Breast epithelium (tissue), 4 donors: ENCODE results near the gene RBM38. TPM values are rescaled to one million over a fixed set of nuclear protein-coding genes. Genes with fewer than 3 reads are reported as not detected.

Experiments
- DNase-seq, 2 donors: peaks; one replicate each; pipeline ENCODE4 v3.0.0-alpha.2; 2019; ENCODE audit warnings: low spot score in 2 of 2
- H3K27ac ChIP-seq, 2 donors: fragments of 200-600 bp; sonication (generic) in 1 of 2; one replicate each; pipeline ENCODE4 v1.5.1; 2016 to 2019; ENCODE audit warnings: mild to moderate bottlenecking in 1 of 2
- H3K27me3 ChIP-seq, 2 donors: fragments of 200-600 bp; sonication (generic) in 1 of 2; one replicate each; pipeline versions ENCODE4 v1.5.1 to v1.6.0; 2017 to 2019; ENCODE audit warnings: control low read depth in 1 of 2, mild to moderate bottlenecking in 1 of 2
- H3K36me3 ChIP-seq: fragments of 200-600 bp; one replicate; pipeline ENCODE4 v1.5.1; 2019
- H3K4me1 ChIP-seq, 2 donors: fragments of 200-600 bp; sonication (generic); one replicate each; pipeline ENCODE4 v1.5.1; 2016 to 2019; ENCODE audit warnings: control low read depth in 1 of 2
- H3K4me3 ChIP-seq, 3 donors: fragments of 200-600 bp; sonication (generic); 1 replicate in 2 of 3; 2 replicates in 1 of 3; pipeline ENCODE4 v1.5.1; 2016 to 2019; ENCODE audit warnings: mild to moderate bottlenecking in 3 of 3, moderate library complexity in 2 of 3
- H3K9me3 ChIP-seq, 2 donors: fragments of 200-600 bp; sonication (generic) in 1 of 2; one replicate each; pipeline ENCODE4 v1.5.1; 2016 to 2019; ENCODE audit warnings: control low read depth in 1 of 2
- CTCF ChIP-seq, 3 donors: fragments of 450-650 bp; IDR thresholded peaks; one replicate each; pipeline ENCODE4 v1.5.1; 2016 to 2017; ENCODE audit warnings: antibody characterized with exemption in 3 of 3, mild to moderate bottlenecking in 3 of 3, moderate library complexity in 3 of 3
- POLR2A ChIP-seq: fragments of 450-650 bp; IDR thresholded peaks from one replicate; pipeline ENCODE4 v1.6.1; 2016; ENCODE audit warnings: antibody characterized with exemption, mild to moderate bottlenecking, moderate library complexity
- POLR2AphosphoS5 ChIP-seq, 3 donors: sonication (generic); formaldehyde crosslinking; IDR thresholded peaks; one replicate each; pipeline ENCODE4 v1.6.1; 2017; ENCODE audit warnings: antibody characterized with exemption in 3 of 3
- intact Hi-C: fragments of 100-400 bp; cut with DNase I; formaldehyde crosslinking; loops from one replicate; pipeline ENCODE4 v1.15.1; 2023; ENCODE audit warnings: low total_unique reads
- total RNA-seq, 3 donors: library from RNA; depleted of rRNA; stranded (reverse); fragments of >200 nt; gene quantifications; one replicate each; pipeline ENCODE4 v1.1.0, GENCODE V29; 2016

The RBM38 gene
- total RNA-seq, 3 donors from 2014 or later = 5.1 to 13.5 (median 10.5) TPM

DNA sequence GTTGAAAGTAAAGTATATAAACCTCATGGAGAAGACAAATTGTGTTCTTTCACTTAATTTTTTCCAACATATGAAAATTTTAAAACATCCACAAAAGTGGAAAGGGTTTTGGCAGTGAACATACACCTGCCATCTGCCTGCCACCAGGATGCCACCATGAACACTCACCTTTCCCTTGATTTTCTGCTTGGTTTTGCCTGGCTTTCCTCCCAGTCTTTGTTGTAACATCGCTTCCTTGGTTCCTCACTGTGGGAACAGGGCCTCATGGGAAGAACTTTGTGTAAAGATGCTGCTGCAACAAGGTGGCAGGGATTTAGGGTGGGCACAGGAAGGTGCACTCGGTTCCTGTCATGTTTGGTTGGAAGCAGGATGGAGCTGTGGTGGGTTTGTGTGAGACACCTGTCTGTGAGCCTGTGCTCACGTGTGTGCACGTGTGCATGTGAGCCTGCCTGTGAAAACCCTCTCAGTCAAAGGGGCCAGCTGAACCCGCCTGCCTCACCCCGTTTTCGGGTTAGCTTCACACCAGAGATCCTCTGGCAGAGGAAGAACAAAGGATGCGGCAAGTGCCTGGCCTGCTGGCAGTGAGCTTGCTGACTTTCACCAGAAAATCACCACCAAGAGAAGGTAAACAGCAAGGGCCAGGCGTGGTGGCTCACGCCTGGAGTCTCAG is 11.0 kb upstream of the RBM38 start:
- Histone ChIP-seq H3K9me3 (no peaks in the 10 kb centered on the region), H3K4me1 (no peaks in the 10 kb centered on the region), H3K27me3 (no peaks in the 10 kb centered on the region), H3K27ac (no peak overlapping the region), H3K36me3 (no peaks in the 10 kb centered on the region), H3K4me3 (no peak overlapping the region)
- DNase-seq = no peak
- intact Hi-C loops = no loop called here
- TF ChIP-seq POLR2AphosphoS5 (IDR thresholded peaks at IDR 0.05) (no peak), POLR2A (no peak)

DNA sequence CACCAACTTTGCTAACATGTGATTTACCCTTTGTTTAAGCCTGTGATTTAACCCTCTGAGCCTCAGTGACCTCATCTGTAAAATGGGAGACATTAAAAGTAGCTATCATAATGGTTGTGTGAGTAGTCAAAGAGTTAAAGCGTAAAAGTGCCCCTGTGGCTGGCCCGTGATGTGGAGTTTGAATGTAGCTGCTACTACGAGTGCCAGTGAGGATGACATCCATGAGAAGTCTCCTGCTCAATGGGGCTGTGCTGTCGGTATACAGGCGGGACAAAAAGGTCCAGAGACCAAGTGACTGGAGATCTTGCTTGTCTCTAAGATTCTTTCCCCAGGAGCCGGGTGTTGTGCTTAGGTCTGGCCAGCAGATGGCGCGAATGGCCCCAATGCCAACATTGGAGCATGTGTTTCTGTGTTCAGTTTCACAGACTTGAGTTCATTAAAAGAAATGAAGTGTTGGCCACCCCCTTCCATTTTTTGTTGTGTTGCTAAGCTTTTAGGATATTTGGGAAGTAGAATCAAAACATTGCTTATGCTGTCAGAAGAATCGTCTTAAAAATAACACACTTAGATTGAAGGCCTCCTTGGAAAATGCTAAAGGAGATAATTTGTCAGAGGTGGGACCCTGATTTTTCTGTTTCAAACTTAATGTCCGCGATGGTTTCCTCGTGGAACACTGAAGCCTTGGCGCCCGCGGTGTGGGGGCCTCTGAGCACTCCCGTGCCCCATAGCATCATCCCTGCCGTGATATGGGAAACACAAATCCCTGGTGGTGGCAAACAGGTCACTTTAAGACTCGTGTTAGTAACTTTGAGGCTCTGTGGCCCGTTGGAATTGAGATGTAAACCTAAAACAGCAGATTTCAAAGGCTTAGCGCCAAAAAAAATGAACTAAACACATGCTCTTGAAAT is 9.3 kb upstream of the RBM38 start:
- intact Hi-C loops = no loop called here
- DNase-seq = peak; percentile 85 to 88
- Histone ChIP-seq H3K27me3 (no peaks in the 10 kb centered on the region), H3K27ac (no peak overlapping the region), H3K4me3 (no peak overlapping the region), H3K9me3 (no peaks in the 10 kb centered on the region), H3K4me1 (no peaks in the 10 kb centered on the region), H3K36me3 (no peaks in the 10 kb centered on the region)
- no peak for TF ChIP-seq POLR2A
- no peak for TF ChIP-seq POLR2AphosphoS5 (IDR thresholded peaks at IDR 0.05)
- TF ChIP-seq CTCF (IDR thresholded peaks at IDR 0.05) = peak; percentile 91 to 94 (median 91)

DNA sequence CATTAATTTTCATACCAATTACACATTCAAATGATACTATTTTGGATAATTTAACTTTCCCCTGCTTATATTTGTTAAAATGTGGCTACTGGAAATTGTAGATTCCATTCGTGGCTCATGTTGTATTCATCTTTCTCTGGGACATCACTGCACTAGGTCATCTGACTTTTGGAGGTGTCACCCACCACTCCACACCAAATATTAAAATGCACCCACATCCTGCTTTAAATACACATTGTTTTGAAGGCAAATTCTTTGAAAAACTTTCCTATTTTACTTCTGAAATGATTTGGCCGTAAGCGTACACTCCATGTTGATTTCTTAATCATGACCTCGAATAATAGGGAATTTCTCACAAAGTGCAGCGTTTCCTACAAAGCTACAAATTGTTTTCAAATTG is 8.7 kb upstream of the RBM38 start:
- Histone ChIP-seq H3K36me3 (no peaks in the 10 kb centered on the region), H3K4me3 (no peak overlapping the region), H3K27me3 (no peaks in the 10 kb centered on the region), H3K27ac (no peak overlapping the region), H3K9me3 (no peaks in the 10 kb centered on the region), H3K4me1 (no peaks in the 10 kb centered on the region)
- no peak for DNase-seq
- intact Hi-C loops = no loop called here
- TF ChIP-seq POLR2A (no peak), CTCF (IDR thresholded peaks at IDR 0.05) (no peak), POLR2AphosphoS5 (IDR thresholded peaks at IDR 0.05) (no peak)

GRCh38 chr20:57383447-57384347 is 7.5 kb upstream of the RBM38 start:
- Histone ChIP-seq H3K4me1 (no peaks in the 10 kb centered on the region), H3K27ac (no peak overlapping the region), H3K27me3 (no peaks in the 10 kb centered on the region), H3K36me3 (no peaks in the 10 kb centered on the region), H3K4me3 (no peak overlapping the region), H3K9me3 (no peaks in the 10 kb centered on the region)
- intact Hi-C loops = no loop called here
- TF ChIP-seq POLR2AphosphoS5 (IDR thresholded peaks at IDR 0.05) (no peak), CTCF (IDR thresholded peaks at IDR 0.05) (no peak), POLR2A (no peak)
- DNase-seq = no peak

DNA sequence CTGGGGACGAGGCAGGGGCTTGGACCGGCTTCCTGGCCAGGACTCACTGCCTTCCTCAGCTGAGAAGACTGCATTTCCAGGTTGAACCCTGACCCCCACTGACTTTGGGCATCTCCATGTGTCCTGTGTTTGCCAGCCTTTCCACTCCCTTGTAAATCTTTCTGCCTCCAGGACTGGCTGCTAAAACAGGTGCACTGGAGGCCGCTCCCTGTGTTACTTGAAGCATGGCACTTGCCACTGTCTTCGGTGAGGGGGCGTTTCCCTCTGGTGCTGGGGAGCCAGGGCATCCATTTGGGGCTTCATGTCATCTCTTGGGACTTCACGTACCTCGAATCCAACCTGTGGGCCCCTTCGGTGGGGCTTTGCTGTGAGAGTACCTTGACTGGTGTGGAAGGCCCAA is 6.7 kb upstream of the RBM38 start:
- no peak for DNase-seq
- TF ChIP-seq POLR2A (no peak), CTCF (IDR thresholded peaks at IDR 0.05) (no peak), POLR2AphosphoS5 (IDR thresholded peaks at IDR 0.05) (no peak)
- Histone ChIP-seq H3K9me3 (no peaks in the 10 kb centered on the region), H3K27me3 (no peaks in the 10 kb centered on the region), H3K36me3 (no peaks in the 10 kb centered on the region), H3K4me3 (no peak overlapping the region), H3K4me1 (no peaks in the 10 kb centered on the region), H3K27ac (no peak overlapping the region)
- intact Hi-C loops = no loop called here
